ENCODE results near the gene LTK.

Gene LTK

DNA sequence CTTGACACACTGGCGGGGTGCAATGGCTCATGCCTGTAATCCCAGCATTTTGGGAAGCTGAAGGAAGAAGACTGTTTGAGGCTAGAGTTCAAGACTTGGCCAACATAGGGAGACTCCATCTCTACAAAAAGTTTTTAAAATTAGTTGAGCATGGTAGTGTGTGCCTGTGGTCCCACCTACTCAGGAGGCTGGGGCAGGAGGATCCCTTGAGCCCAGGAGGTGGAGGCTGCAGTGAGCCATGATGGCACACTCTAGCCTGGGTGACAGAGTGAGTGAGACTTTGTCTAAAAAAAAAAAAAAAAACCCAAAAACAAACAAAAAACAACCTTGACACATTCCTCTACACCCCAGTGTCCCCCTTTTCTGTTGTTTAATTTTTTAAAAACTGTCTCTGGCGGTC, 24.0 kb downstream of the LTK start:
- TF ChIP-seq EZH2 (IDR thresholded peaks at IDR 0.05; ENCODE audit: borderline replicate concordance, low read depth, low read length, severe bottlenecking) (no peak), CTCF (IDR thresholded peaks at IDR 0.05; ENCODE audit: borderline replicate concordance, extremely low read depth, low read length, poor library complexity, severe bottlenecking) (no peak)
- no peak overlapping the region for H3K4me2 ChIP-seq (ENCODE audit: insufficient read depth, low read length)
- H4K20me1 ChIP-seq (ENCODE audit: insufficient read depth, low read length) = no peaks in the 10 kb centered on the region
- DNase-seq (no peak), ATAC-seq (ENCODE audit: insufficient read depth, low read depth) (no peak)
- no peak overlapping the region for H3K9ac ChIP-seq (ENCODE audit: low read depth, low read length)
- H3K27me3 ChIP-seq (ENCODE audit: insufficient read depth, low read length, poor library complexity) = peaks cover 7% of the 10 kb centered on the region
- peaks cover 22% of the 10 kb centered on the region for H3K4me1 ChIP-seq (ENCODE audit: insufficient read depth, low read length)
- H3K4me3 ChIP-seq (ENCODE audit: low read depth in 1 of 2, low read length in 2 of 2) = no peak overlapping the region
- no peaks in the 10 kb centered on the region for H3K36me3 ChIP-seq (ENCODE audit: insufficient read depth, low read length)
- H3K27ac ChIP-seq (ENCODE audit: low read length) = no peak overlapping the region
- no peaks in the 10 kb centered on the region for H3K79me2 ChIP-seq (ENCODE audit: insufficient read depth, low read length)
- no peaks in the 10 kb centered on the region for H3K9me3 ChIP-seq (ENCODE audit: insufficient read depth, low read length, severe bottlenecking)
- no peak overlapping the region for H2AFZ ChIP-seq (ENCODE audit: low read depth, low read length)

GRCh38 chr15:41487802-41488201, 25.8 kb downstream of the LTK start:
- no peak for DNase-seq
- Histone ChIP-seq H3K36me3 (ENCODE audit: insufficient read depth, low read length) (peaks cover 3% of the 10 kb centered on the region; the same call in 1 of the 2 replicates), H2AFZ (ENCODE audit: low read depth, low read length) (no peak overlapping the region), H3K4me2 (ENCODE audit: insufficient read depth, low read length) (no peak overlapping the region), H3K9me3 (ENCODE audit: insufficient read depth, low read length, severe bottlenecking) (no peaks in the 10 kb centered on the region), H4K20me1 (ENCODE audit: insufficient read depth, low read length) (no peaks in the 10 kb centered on the region), H3K79me2 (ENCODE audit: insufficient read depth, low read length) (no peaks in the 10 kb centered on the region), H3K27me3 (ENCODE audit: insufficient read depth, low read length, poor library complexity) (no peaks in the 10 kb centered on the region), H3K4me3 (ENCODE audit: low read depth in 1 of 2, low read length in 2 of 2) (no peak overlapping the region), H3K4me1 (ENCODE audit: insufficient read depth, low read length) (peaks cover 7% of the 10 kb centered on the region), H3K27ac (ENCODE audit: low read length) (no peak overlapping the region), H3K9ac (ENCODE audit: low read depth, low read length) (no peak overlapping the region)
- ATAC-seq (ENCODE audit: insufficient read depth, low read depth) = no peak
- TF ChIP-seq EZH2 (IDR thresholded peaks at IDR 0.05; ENCODE audit: borderline replicate concordance, low read depth, low read length, severe bottlenecking) (no peak), CTCF (IDR thresholded peaks at IDR 0.05; ENCODE audit: borderline replicate concordance, extremely low read depth, low read length, poor library complexity, severe bottlenecking) (no peak)

DNA sequence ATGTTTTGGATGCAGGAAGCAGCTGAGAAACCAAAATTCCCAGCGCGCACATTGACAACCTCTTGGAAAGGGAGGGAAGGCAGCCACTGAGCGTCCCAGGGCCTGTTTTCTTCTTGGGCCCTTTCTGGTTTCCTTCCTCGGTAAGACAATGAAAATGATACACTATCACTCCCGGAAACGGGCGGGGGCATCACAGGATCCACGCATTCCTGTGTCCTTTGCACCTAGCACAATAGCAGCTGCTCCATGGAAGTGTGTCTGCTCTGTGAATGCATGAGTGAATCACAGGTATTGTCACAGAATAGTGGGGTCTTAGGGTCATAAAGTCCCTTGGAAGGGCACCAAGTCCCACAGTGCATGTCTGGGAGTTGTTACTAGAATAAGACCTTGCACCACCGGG, 26.2 kb downstream of the LTK start:
- Histone ChIP-seq H3K4me1 (ENCODE audit: insufficient read depth, low read length) (peaks cover 3% of the 10 kb centered on the region), H2AFZ (ENCODE audit: low read depth, low read length) (no peak overlapping the region), H3K4me2 (ENCODE audit: insufficient read depth, low read length) (no peak overlapping the region), H3K9me3 (ENCODE audit: insufficient read depth, low read length, severe bottlenecking) (no peaks in the 10 kb centered on the region), H4K20me1 (ENCODE audit: insufficient read depth, low read length) (no peaks in the 10 kb centered on the region), H3K9ac (ENCODE audit: low read depth, low read length) (no peak overlapping the region), H3K4me3 (ENCODE audit: low read depth in 1 of 2, low read length in 2 of 2) (no peak overlapping the region), H3K27me3 (ENCODE audit: insufficient read depth, low read length, poor library complexity) (no peaks in the 10 kb centered on the region), H3K36me3 (ENCODE audit: insufficient read depth, low read length) (peaks cover 4% of the 10 kb centered on the region; the same call in 1 of the 2 replicates), H3K79me2 (ENCODE audit: insufficient read depth, low read length) (no peaks in the 10 kb centered on the region), H3K27ac (ENCODE audit: low read length) (no peak overlapping the region)
- ATAC-seq (ENCODE audit: insufficient read depth, low read depth) = no peak
- TF ChIP-seq EZH2 (IDR thresholded peaks at IDR 0.05; ENCODE audit: borderline replicate concordance, low read depth, low read length, severe bottlenecking) (no peak), CTCF (IDR thresholded peaks at IDR 0.05; ENCODE audit: borderline replicate concordance, extremely low read depth, low read length, poor library complexity, severe bottlenecking) (no peak)
- DNase-seq = no peak

GRCh38 chr15:41486286-41486685, 27.3 kb downstream of the LTK start:
- Histone ChIP-seq H2AFZ (ENCODE audit: low read depth, low read length) (no peak overlapping the region), H3K9ac (ENCODE audit: low read depth, low read length) (no peak overlapping the region), H3K4me2 (ENCODE audit: insufficient read depth, low read length) (no peak overlapping the region), H3K79me2 (ENCODE audit: insufficient read depth, low read length) (no peaks in the 10 kb centered on the region), H3K27ac (ENCODE audit: low read length) (no peak overlapping the region), H3K4me3 (ENCODE audit: low read depth in 1 of 2, low read length in 2 of 2) (no peak overlapping the region), H3K36me3 (ENCODE audit: insufficient read depth, low read length) (peaks cover 12% of the 10 kb centered on the region), H4K20me1 (ENCODE audit: insufficient read depth, low read length) (no peaks in the 10 kb centered on the region), H3K9me3 (ENCODE audit: insufficient read depth, low read length, severe bottlenecking) (no peaks in the 10 kb centered on the region), H3K27me3 (ENCODE audit: insufficient read depth, low read length, poor library complexity) (no peaks in the 10 kb centered on the region), H3K4me1 (ENCODE audit: insufficient read depth, low read length) (no peaks in the 10 kb centered on the region)
- no peak for ATAC-seq (ENCODE audit: insufficient read depth, low read depth)
- no peak for DNase-seq
- no peak for TF ChIP-seq CTCF (IDR thresholded peaks at IDR 0.05; ENCODE audit: borderline replicate concordance, extremely low read depth, low read length, poor library complexity, severe bottlenecking)
- TF ChIP-seq EZH2 (IDR thresholded peaks at IDR 0.05; ENCODE audit: borderline replicate concordance, low read depth, low read length, severe bottlenecking) = no peak
